Uterus (tissue), 2 donors: ENCODE results near the gene FBLIM1.

Experiments used
- POLR2A ChIP-seq, 2 donors: fragments of 450-650 bp; IDR thresholded peaks; one replicate each; pipeline ENCODE4 v1.6.1; 2016; ENCODE audit warnings: antibody characterized with exemption in 2 of 2, mild to moderate bottlenecking in 1 of 2, moderate library complexity in 1 of 2
- TF ChIP-seq, protein P1 (sequence below), 4 experiments: fragments of 200-600 bp in 2 of 4; fragments of 450-650 bp in 2 of 4; sonication (generic) in 2 of 4; IDR thresholded peaks; one replicate each; pipeline ENCODE4 v1.5.1; 2016 to 2019; ENCODE audit warnings: antibody characterized with exemption in 4 of 4, mild to moderate bottlenecking in 2 of 4, moderate library complexity in 1 of 4

DNA sequence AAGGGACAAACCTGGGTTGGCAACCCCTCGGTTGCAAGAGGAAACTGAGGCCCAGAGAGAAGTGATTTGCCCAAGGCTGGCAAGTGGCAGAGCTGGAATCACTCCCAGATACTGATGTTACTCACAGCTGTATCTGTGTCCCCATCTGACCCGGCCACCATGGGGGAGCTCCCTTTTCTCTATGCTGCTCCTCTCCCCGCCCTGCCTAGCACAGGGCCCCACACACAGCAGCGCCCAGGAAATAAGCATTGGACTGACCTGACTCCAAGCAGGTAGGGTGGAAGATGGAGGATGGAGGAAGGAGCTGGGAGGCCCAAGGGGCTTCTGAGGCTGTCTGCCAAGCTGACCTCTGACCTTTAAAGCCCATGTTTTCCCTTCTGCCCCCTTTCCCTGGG is 3.0 kb upstream of the FBLIM1 start:
- no peak for TF ChIP-seq POLR2A (IDR thresholded peaks at IDR 0.05)
- TF ChIP-seq, protein P1, sequence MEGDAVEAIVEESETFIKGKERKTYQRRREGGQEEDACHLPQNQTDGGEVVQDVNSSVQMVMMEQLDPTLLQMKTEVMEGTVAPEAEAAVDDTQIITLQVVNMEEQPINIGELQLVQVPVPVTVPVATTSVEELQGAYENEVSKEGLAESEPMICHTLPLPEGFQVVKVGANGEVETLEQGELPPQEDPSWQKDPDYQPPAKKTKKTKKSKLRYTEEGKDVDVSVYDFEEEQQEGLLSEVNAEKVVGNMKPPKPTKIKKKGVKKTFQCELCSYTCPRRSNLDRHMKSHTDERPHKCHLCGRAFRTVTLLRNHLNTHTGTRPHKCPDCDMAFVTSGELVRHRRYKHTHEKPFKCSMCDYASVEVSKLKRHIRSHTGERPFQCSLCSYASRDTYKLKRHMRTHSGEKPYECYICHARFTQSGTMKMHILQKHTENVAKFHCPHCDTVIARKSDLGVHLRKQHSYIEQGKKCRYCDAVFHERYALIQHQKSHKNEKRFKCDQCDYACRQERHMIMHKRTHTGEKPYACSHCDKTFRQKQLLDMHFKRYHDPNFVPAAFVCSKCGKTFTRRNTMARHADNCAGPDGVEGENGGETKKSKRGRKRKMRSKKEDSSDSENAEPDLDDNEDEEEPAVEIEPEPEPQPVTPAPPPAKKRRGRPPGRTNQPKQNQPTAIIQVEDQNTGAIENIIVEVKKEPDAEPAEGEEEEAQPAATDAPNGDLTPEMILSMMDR (IDR thresholded peaks at IDR 0.05), result no peak
